ENCODE measurements around the gene DISP2. TPM values are rescaled to one million over a fixed set of nuclear protein-coding genes. Genes with fewer than 3 reads are reported as not detected.

The DISP2 gene
- total RNA-seq, 1 donor = 0.36 TPM

DNA sequence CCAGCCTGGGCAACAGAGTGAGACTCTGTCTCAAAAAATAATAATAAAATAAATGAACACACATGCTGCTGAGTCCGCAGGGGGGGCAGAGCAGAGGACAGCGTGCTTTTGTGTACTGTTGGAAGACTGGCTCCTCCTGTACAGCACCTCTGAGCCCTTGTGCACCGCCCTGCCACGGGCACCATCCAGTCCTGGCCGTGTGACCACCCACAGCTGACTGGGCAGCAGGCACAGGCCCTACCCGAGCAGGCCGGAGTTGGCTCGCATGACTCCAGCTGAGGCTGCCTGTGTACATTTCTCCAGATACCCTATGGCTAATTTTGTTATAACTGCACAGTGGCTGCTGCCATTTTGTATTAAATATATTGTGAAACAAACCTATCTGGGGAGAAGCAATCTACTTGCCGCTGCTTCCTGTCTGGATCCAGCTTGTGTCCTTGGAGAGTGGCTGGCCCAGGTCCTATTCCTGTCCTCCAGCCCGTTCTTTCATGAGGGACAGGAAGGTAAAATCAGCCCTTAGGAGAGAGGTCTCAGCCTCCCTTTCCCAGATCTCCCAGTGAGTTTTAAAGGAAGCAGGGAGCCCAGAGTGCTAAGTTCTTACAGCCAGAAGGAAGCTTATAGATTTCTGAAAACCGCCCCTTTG is 62.2 kb downstream of the DISP2 start:
- DNase-seq (ENCODE audit: insufficient read length, low spot score, missing footprints) = peak; percentile 46
- H3K27ac ChIP-seq (ENCODE audit: low read depth, low read length) = no peak overlapping the region
- TF ChIP-seq CTCF (IDR thresholded peaks at IDR 0.05; ENCODE audit: extremely low read depth, low read depth, low read length) = no peak
- no peak overlapping the region for H3K4me2 ChIP-seq (ENCODE audit: insufficient read depth, low read length)
- H3K27me3 ChIP-seq (ENCODE audit: insufficient read depth, low read length) = no peaks in the 10 kb centered on the region
- peaks cover 26% of the 10 kb centered on the region for H3K36me3 ChIP-seq (ENCODE audit: insufficient read depth, low read length)
- H2AFZ ChIP-seq (ENCODE audit: low read length) = no peak overlapping the region
- no peaks in the 10 kb centered on the region for H3K79me2 ChIP-seq (ENCODE audit: insufficient read depth, low read length)
- H4K20me1 ChIP-seq (ENCODE audit: insufficient read depth, low read length) = peaks cover 5% of the 10 kb centered on the region
- H3K4me3 ChIP-seq (ENCODE audit: insufficient read depth, low read length) = no peak overlapping the region
- H3K4me1 ChIP-seq (ENCODE audit: insufficient read depth, low read length) = peaks cover 9% of the 10 kb centered on the region
- no peaks in the 10 kb centered on the region for H3K9me3 ChIP-seq (ENCODE audit: low read depth, low read length)

- DNase-seq (ENCODE audit: insufficient read length, low spot score, missing footprints) = peak; percentile 64
- H3K4me3 ChIP-seq (ENCODE audit: insufficient read depth, low read length) = no peak overlapping the region
- no peak for TF ChIP-seq CTCF (IDR thresholded peaks at IDR 0.05; ENCODE audit: extremely low read depth, low read depth, low read length)
- no peak overlapping the region for H3K4me2 ChIP-seq (ENCODE audit: insufficient read depth, low read length)
- no peaks in the 10 kb centered on the region for H3K9me3 ChIP-seq (ENCODE audit: low read depth, low read length)
- H2AFZ ChIP-seq (ENCODE audit: low read length) = no peak overlapping the region
- H3K36me3 ChIP-seq (ENCODE audit: insufficient read depth, low read length) = peaks cover 20% of the 10 kb centered on the region
- no peaks in the 10 kb centered on the region for H3K79me2 ChIP-seq (ENCODE audit: insufficient read depth, low read length)
- H3K27ac ChIP-seq (ENCODE audit: low read depth, low read length) = no peak overlapping the region
- no peaks in the 10 kb centered on the region for H3K27me3 ChIP-seq (ENCODE audit: insufficient read depth, low read length)
- H3K4me1 ChIP-seq (ENCODE audit: insufficient read depth, low read length) = peaks cover 9% of the 10 kb centered on the region
- peaks cover 5% of the 10 kb centered on the region for H4K20me1 ChIP-seq (ENCODE audit: insufficient read depth, low read length)
Observed at GRCh38 chr15:40420793-40421192, 62.8 kb downstream of the DISP2 start.

- Histone ChIP-seq H3K79me2 (ENCODE audit: insufficient read depth, low read length) (no peaks in the 10 kb centered on the region), H3K27me3 (ENCODE audit: insufficient read depth, low read length) (no peaks in the 10 kb centered on the region), H2AFZ (ENCODE audit: low read length) (no peak overlapping the region), H3K4me3 (ENCODE audit: insufficient read depth, low read length) (peak overlapping the region; percentile 49), H3K9me3 (ENCODE audit: low read depth, low read length) (no peaks in the 10 kb centered on the region), H3K4me2 (ENCODE audit: insufficient read depth, low read length) (peak overlapping the region; percentile 81), H3K4me1 (ENCODE audit: insufficient read depth, low read length) (peaks cover 9% of the 10 kb centered on the region), H3K27ac (ENCODE audit: low read depth, low read length) (no peak overlapping the region), H4K20me1 (ENCODE audit: insufficient read depth, low read length) (peaks cover 5% of the 10 kb centered on the region), H3K36me3 (ENCODE audit: insufficient read depth, low read length) (peaks cover 13% of the 10 kb centered on the region)
- peak; percentile 97 for DNase-seq (ENCODE audit: insufficient read length, low spot score, missing footprints)
- peak; percentile 86 for TF ChIP-seq CTCF (IDR thresholded peaks at IDR 0.05; ENCODE audit: extremely low read depth, low read depth, low read length)
Observed at GRCh38 chr15:40421246-40422157, 63.5 kb downstream of the DISP2 start.
